Fibroblast of lung (primary cell): ENCODE results near the gene SCUBE3.

Experiments
- EZH2 ChIP-seq: IDR thresholded peaks from 2 replicates; pipeline ENCODE4 v1.5.1; 2012; ENCODE audit warnings: low read length, control low read depth, mild to moderate bottlenecking; ENCODE audit errors: missing control alignments
- TF ChIP-seq, protein P1 (sequence below), 2 donors: IDR thresholded peaks in 1 of 2; conservative IDR thresholded peaks in 1 of 2; 1 replicate in 1 of 2; 2 replicates in 1 of 2; pipeline ENCODE4 v1.5.1; 2011 to 2012; ENCODE audit warnings: low read length in 2 of 2, control low read depth in 1 of 2, inconsistent platforms in 1 of 2, low read depth in 1 of 2, mild to moderate bottlenecking in 1 of 2

DNA sequence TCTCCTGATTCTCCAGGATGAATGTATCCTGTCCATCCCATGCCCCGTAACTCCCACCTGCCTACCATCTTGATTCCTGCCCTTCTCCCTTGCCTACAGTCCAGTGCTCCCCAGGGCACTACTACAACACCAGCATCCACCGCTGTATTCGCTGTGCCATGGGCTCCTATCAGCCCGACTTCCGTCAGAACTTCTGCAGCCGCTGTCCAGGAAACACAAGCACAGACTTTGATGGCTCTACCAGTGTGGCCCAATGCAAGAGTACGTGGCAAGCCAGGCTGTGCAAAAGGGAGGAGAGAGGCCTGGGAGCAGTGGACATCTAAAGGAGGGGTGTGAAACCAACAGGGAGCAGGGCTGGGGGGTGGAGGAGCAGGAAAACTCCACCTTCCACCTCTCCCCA, 30.8 kb downstream of the SCUBE3 start:
- TF ChIP-seq EZH2 = no peak
- TF ChIP-seq, protein P1, sequence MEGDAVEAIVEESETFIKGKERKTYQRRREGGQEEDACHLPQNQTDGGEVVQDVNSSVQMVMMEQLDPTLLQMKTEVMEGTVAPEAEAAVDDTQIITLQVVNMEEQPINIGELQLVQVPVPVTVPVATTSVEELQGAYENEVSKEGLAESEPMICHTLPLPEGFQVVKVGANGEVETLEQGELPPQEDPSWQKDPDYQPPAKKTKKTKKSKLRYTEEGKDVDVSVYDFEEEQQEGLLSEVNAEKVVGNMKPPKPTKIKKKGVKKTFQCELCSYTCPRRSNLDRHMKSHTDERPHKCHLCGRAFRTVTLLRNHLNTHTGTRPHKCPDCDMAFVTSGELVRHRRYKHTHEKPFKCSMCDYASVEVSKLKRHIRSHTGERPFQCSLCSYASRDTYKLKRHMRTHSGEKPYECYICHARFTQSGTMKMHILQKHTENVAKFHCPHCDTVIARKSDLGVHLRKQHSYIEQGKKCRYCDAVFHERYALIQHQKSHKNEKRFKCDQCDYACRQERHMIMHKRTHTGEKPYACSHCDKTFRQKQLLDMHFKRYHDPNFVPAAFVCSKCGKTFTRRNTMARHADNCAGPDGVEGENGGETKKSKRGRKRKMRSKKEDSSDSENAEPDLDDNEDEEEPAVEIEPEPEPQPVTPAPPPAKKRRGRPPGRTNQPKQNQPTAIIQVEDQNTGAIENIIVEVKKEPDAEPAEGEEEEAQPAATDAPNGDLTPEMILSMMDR (conservative IDR thresholded peaks at IDR 0.05 in 1 of 2, IDR thresholded peaks at IDR 0.05 in 1 of 2; ENCODE audit: low read depth in 1 of 2, low read length in 2 of 2) = no peak
